ENCODE results near the gene EPAS1.

GRCh38 chr2:46336283-46336959 lies 39.2 kb downstream of the EPAS1 start:
- TF ChIP-seq EZH2 (IDR thresholded peaks at IDR 0.05; ENCODE audit: insufficient read depth, poor library complexity, severe bottlenecking) (no peak), EZH2phosphoT487 (IDR thresholded peaks at IDR 0.05; ENCODE audit: insufficient read depth, low read depth) (no peak)
